Measurements from ENCODE around the gene RUSF1.
A peak's percentile ranks its signal among the peaks of the same experiment; 100 is the strongest.

RUSF1 gene

GRCh38 chr16:31471241-31471874, 36.8 kb downstream of the RUSF1 start:
- no peak for DNase-seq (ENCODE audit: low spot score)

DNA sequence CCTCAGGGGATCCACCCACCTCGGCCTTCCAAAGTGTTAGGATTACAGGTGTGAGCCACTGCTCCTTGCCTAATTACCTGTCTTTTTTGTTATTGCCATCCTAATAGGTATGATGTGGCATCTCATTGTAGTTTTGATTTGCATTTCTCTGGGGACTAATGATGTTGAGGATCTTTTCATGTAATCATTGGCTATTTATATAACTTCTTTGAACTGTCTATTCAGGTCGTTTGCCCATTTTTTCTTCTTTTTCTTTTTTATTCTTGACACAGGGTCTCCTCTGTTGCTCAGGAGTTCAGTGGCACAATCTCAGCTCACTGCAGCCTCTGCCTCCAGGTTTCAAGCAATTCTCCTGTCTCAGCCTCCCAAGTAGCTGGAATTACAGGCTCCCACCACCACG, 37.6 kb downstream of the RUSF1 start:
- no peak for DNase-seq (ENCODE audit: low spot score)

GRCh38 chr16:31467858-31468257, 40.3 kb downstream of the RUSF1 start:
- DNase-seq (ENCODE audit: low spot score), result no peak

GRCh38 chr16:31467151-31467773, 40.9 kb downstream of the RUSF1 start:
- no peak for DNase-seq (ENCODE audit: low spot score)

- no peak for DNase-seq (ENCODE audit: low spot score)
Observed at GRCh38 chr16:31466381-31466841, 41.8 kb downstream of the RUSF1 start.

- no peak for DNase-seq (ENCODE audit: low spot score)
Observed at GRCh38 chr16:31465788-31466370, 42.3 kb downstream of the RUSF1 start.

DNA sequence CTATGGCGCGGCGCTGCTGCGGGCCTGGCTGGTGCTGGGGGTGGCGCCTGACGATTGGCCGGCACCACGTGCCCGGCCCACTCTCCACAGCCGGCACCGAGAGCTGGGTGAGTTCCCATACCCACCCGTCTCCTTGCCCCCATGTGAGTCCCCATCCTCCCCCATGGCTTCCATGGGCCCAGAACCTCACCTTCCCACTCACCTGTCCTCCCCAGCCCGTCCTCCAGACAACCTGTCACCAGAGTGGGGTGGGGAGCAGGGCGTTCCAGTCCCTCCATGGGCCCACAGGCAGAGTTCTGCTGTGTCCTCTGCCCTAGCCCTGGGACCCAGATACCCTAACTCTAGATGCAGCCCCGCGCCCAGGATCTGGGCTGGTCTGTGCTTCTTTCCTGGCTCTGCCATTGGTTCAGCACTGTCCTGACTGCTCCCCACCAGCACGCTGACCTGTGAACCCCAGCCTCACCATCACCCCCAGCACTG, 43.4 kb downstream of the RUSF1 start:
- no peak for DNase-seq (ENCODE audit: low spot score)

DNA sequence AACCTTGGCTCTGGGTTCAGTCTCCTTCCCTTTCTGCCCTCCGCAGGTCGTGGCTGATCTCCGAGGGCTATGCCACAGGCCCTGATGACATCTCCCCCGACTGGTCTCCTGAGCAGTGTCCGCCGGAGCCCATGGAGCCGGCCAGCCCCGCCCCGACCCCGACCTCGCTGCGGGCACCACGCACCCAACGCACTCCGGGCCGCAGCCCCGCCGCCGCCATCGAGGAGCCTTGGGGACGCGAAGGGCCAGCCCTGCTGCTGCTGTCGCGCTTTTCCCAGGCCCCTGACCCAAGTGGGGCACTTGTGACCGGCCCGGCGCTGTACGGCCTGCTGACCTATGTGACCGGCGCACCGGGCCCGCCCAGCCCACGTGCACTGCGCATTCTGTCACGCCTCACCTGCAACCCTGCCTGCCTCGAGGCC, 43.8 kb downstream of the RUSF1 start:
- no peak for DNase-seq (ENCODE audit: low spot score)

GRCh38 chr16:31461921-31462804, 46.0 kb downstream of the RUSF1 start:
- no peak for DNase-seq (ENCODE audit: low spot score)

GRCh38 chr16:31461201-31461920, 46.8 kb downstream of the RUSF1 start:
- DNase-seq (ENCODE audit: low spot score), result no peak

GRCh38 chr16:31460582-31461002, 47.6 kb downstream of the RUSF1 start:
- DNase-seq (ENCODE audit: low spot score), result peak; percentile 39

DNA sequence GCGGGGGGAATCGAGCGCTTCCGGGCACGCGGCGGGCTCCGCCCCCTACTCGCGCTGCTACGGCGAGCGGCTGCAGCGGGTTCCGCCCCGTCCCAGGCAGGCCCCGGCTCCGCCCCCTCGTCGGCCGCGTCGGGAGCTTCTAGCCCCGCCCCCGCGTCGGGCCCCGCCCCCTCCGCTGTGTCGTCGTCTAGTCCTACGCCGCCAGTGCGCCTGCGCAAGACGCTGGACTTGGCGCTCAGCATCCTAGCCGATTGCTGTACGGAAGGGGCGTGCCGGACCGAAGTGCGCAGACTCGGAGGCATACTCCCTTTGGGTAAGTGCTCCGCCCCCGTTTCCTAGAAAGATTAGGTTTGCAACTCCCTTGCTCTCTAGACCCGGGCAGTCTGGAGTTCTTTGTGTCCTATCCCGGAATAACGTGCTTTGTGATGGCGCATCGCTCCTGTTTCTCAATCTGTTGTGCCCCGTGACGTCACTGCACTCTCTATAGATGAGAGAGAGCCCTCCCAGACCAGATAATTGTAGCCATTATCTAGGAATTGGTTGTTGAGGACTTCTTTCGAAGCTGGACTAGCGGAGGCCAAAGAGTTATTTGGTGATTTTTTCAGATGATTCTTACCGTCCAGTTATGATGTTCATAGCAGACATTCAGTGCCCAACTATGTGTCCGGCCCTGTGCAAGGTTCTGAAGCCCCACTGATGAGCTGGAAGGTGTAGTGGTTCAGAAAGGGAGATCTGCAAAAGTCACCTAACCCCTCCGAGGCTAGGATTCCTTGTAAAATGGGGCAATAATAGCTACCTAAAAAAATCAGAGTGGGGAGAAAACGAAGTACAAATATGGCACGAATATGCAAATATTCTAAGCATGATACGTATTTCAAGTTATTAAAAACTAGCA, 48.3 kb downstream of the RUSF1 start:
- peak; percentile 100 for DNase-seq (ENCODE audit: low spot score)

DNA sequence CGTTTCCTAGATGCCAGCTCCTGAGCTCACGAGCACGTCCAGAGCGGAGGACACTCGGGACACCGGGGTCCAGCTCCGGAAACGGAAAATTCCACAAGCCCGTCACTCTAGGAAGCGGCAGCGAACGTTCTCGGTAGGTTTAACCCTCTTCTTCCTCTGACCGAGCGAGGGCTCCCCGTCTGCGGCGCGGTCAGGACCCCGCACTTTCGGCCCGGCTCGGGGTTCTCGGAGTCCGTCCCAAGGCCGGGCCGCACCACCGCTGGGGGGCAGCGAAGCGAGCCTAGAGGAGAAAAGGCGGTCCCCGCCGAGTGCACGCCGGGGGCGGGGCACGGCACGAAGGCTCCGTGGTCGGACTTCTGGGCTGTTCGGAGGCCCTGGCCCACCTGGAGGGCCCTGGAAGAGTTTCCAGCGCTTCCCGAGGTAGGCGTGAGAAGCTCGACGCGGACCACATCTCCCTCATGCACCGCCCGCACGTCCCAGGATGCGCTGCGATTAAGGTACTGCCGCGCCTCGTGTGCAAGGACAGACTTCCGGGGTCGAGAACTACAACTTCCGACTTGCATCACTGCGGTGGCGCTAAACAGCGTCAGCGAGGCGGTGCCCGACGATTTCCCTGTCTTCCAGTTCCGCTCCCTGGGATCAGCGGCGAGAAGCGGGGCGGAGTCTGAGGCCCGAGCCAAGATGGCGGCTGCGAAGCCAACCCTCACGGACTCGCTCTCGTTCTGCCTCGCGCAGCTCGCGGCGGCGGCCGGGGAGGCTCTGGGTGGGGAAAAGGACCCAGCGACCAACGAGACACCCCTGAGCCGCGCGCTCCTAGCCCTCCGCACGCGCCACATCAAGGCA, 49.1 kb downstream of the RUSF1 start, which contains the start of gene ARMC5:
Gene ARMC5, plus strand, starts transcription at position 658 of the 843 bp plus-strand sequence. Its CDS starts 24 bp downstream, at position 682.
- peak; percentile 98 for DNase-seq (ENCODE audit: low spot score)

DNA sequence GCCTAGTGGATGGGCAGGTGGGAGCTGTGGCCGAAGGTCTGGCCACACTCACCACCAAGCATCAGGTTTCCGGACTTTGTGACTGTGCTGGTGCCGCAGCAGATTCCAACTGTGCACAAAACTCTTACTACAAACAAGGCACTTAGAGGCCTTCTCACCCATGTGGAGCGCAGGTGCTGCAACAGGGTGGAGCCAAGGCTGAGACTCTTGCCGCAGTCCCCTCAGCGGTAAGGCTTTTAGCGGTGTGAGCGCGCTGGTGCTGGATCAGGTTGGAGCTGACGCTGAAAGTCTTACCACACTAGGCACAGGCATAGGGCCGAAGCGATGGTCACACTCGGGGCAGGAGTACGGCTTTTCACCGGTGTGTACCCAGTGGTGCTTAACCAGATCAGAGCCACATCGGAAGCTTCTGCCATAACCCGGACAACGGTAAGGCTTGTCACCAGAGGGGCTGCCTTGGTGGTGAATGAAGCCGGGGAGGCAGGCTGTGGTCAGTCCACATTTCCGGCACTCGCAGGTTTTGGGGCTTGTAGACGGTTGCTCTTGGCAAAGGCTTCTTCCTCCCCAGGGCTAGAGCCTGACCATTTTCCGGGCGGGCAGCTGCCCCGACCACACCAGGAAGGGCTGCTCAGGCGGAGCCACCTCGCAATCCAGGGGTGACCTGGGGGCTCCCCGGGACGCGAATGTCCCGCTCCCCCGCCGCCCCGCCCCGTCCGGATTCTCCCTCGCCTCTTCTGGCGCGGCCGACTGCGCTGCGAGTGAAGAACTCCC, 49.9 kb downstream of the RUSF1 start:
- DNase-seq (ENCODE audit: low spot score), result no peak

GRCh38 chr16:31456988-31457360, 51.2 kb downstream of the RUSF1 start:
- no peak for DNase-seq (ENCODE audit: low spot score)

DNA sequence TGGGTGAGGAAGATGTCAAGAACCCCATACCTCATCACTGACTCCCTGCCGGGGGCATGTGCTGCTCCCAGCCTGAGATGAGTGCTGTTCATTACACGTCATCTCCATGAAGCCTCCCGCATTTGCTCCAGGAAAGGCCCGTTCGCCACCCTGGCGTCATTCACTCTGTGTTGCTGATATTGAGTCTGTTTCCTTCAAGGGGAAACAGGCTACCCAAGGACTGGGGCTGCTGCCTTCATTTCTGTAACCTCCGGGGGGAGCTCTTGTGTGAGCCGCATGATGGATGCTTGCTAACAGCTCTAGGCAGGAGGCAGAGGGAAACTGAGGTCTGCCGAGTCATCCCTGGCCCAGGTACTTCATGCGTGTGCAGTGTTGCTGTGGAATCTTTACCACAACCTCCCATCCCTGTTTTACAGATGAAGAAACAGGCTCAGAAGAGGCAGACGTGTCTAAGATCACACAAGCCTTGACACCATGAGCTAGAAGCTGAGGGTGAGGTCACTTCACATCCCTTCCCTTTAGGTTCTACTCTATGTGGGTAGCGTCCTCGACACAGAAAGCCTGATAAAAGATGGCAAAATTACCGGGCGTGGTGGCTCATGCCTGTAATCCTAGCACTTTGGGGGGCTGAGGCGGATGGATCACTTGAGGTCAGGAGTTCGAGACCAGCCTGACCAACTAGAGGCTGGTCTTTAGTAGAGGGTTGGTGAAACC, 52.4 kb downstream of the RUSF1 start:
- no peak for DNase-seq (ENCODE audit: low spot score)

DNA sequence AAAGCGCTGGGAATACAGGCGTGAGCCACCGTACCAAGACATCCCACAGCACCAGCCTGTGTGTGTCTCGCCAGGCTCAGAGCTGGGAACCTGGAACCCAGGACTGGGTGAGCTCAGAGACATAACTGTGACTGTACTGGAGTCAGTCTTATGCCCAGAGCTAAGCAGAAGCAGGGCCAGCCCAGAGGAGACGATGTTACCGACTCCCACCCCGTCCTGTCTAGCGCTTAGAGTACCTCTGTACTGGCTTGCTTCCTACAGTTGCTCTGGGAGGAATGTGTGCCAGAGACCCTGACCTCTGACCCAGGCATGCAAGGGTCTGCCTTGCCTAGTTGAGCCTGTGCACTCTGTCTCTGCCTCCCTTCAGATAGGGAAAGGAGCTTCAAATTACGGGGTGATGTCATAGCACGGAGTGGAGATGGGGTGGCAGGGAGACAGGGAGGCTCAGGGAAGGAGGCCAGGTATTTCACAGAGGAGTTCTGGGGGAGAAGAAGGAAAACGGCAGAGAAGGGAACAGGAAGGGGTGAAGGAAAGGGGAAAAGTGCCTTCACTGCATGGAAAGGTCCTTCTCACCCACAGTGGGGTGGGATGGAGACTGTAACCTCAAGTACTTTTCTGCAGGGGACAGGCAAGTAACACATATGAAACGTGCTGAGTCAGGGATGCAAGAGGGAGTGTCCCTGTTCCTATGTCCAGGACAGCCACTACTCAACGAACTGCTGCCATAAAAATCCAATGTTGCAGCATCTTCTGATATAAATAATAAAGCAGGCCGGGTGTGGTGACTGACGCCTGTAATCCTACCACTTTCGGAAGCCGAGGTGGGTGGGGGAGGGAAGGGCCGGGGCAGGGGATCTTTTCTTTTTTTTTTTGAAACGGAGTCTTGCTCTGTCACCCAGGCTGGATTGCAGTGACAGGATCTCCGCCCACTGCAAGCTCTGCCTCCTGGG, 54.7 kb downstream of the RUSF1 start:
- no peak for DNase-seq (ENCODE audit: low spot score)
